Ectodermal cell (in vitro differentiated cells): ENCODE data around the gene ITFG1.

ENCODE experiments used
- H3K27ac ChIP-seq: 2 replicates; pipeline ENCODE4 v1.7.0; 2013; ENCODE audit warnings: mild to moderate bottlenecking, low read depth, low read length; ENCODE audit not compliant: insufficient read depth, poor library complexity, severe bottlenecking
- H3K27me3 ChIP-seq: 2 replicates; pipeline ENCODE4 v1.7.0; 2013; ENCODE audit warnings: mild to moderate bottlenecking, low read length; ENCODE audit not compliant: insufficient read depth, control insufficient read depth, poor library complexity, severe bottlenecking
- H3K36me3 ChIP-seq: one replicate; pipeline ENCODE4 v1.7.0; 2013; ENCODE audit warnings: low read length; ENCODE audit not compliant: control insufficient read depth, insufficient read depth
- H3K4me1 ChIP-seq: one replicate; pipeline ENCODE4 v1.7.0; 2013; ENCODE audit warnings: low read length; ENCODE audit not compliant: control insufficient read depth, insufficient read depth
- H3K4me3 ChIP-seq: 2 replicates; pipeline ENCODE4 v1.7.0; 2013; ENCODE audit warnings: low read depth, low read length, control low read depth; ENCODE audit not compliant: insufficient read depth
- H3K9me3 ChIP-seq: 2 replicates; pipeline ENCODE4 v1.7.0; 2013; ENCODE audit warnings: mild to moderate bottlenecking, low read length, moderate library complexity; ENCODE audit not compliant: control insufficient read depth
- WGBS, 2 experiments: methylation state at CpG; one replicate each; pipeline ENCODE4 v1.1.7; 2013; ENCODE audit warnings: missing lambda C conversion rate in 2 of 2; 5-methylcytosine and 5-hydroxymethylcytosine counted together

The ITFG1 gene

DNA sequence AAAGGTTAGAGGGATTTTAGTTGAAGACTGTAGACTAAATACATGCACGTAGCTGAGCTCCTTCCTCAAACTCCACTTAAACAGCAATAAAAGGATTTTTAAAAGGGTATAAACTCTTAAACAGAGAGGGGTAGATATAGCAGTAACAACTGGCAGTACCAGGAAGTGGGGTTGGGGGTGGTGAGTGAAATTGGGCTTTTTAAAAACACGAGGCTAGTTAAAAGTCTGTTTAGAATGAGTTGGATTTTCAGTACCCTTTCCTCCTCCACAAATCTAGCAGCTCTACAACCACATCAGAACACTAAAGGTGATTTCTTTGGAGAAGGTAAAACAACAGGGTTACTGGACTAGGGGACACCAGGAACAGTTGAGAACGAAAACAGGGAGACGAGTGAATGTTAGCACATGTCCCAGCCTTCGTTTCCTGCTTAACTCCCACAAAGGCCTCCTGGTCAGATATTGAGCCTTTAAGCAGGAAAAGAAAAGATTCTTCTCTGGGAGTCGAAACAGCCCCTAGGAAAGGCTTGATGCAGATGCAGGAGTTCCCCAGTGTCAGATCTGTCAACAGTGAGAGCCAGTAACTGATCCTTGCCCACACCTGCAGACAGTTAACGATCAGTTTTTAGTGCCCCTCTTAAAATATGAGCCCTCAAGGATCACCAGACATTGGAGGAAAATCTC is 331.0 kb downstream of the ITFG1 start:
- peaks cover 3% of the 10 kb centered on the region for H3K36me3 ChIP-seq
- peaks cover 6% of the 10 kb centered on the region for H3K4me1 ChIP-seq
- no peak overlapping the region for H3K4me3 ChIP-seq
- H3K27ac ChIP-seq = peak overlapping the region; percentile 50
- no peaks in the 10 kb centered on the region for H3K9me3 ChIP-seq
- no peaks in the 10 kb centered on the region for H3K27me3 ChIP-seq
- WGBS, 2 experiments = 28 to 36% methylated on average over 5 to 7 of the region's 7 CpGs

DNA sequence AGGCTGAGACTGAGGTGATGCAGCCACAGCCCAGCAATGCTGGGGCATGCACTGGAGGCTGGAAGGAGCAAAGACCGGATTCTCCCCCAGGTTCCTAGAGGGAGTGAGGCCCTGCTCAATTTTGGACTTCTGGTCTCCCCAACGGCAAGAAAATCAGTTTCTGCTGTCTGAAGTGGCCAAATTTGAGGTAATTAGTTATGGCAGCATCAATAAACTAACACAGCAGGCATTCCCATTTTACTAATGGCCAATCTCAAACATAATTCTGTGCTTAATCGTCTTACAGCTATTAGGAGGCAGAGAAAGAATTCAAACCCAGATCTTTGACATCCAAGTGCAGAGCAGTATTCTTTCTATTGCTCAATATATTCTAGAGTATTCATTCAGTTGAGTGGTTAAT is 333.3 kb downstream of the ITFG1 start:
- peaks cover 6% of the 10 kb centered on the region for H3K4me1 ChIP-seq
- 95 to 100% methylated on average over 3 of the region's 3 CpGs for WGBS, 2 experiments
- peaks cover 3% of the 10 kb centered on the region for H3K36me3 ChIP-seq

DNA sequence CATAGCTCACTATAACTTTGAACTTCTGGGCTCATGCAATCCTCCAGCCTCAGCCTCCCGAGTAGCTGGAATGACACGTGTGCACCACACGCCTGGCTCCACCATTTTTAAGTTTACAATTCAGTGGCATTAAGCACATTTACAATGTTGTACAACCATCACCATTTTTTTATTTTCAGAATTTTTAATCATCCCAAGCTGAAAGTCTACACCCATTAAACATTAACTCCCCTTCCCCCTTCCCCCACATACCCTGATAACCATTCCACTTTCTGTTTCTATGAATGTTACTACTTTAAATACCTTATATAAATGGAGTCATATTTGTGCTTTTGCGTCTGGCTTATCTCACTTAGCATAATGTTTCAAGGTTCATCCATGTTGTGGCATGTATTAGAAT is 335.1 kb downstream of the ITFG1 start:
- Histone ChIP-seq H3K9me3 (no peaks in the 10 kb centered on the region), H3K36me3 (peaks cover 3% of the 10 kb centered on the region), H3K27me3 (no peaks in the 10 kb centered on the region), H3K27ac (no peak overlapping the region), H3K4me3 (no peak overlapping the region), H3K4me1 (peaks cover 6% of the 10 kb centered on the region)
- 93 to 98% methylated on average over 3 of the region's 4 CpGs for WGBS, 2 experiments

More for the DNA sequence above, 333.3 kb downstream of the ITFG1 start:
- Histone ChIP-seq H3K27ac (no peak overlapping the region), H3K9me3 (no peaks in the 10 kb centered on the region), H3K4me3 (no peak overlapping the region), H3K27me3 (no peaks in the 10 kb centered on the region)

DNA sequence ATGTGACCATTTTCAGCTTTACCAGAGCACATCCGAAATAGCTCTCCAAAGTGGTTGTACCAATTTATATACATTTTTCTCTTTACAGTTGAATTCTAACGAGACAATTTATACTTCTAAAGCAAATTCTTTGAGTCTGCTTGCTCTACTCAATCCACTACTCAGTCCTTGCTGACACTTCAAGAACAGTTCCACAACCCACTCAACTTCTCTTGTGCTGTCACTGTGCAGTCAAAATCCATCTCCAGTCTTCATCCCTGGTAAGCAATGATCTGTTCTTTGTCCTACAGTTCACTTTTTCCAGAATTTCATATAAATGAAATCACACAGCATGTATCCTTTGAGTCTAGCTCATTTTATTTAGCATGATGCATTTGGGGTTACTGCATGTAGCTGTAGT is 347.7 kb downstream of the ITFG1 start:
- no peaks in the 10 kb centered on the region for H3K4me1 ChIP-seq
- peaks cover 5% of the 10 kb centered on the region for H3K36me3 ChIP-seq
- no peak overlapping the region for H3K4me3 ChIP-seq
- WGBS, 2 experiments = 97 to 99% methylated on average over 2 of the region's 2 CpGs
- no peak overlapping the region for H3K27ac ChIP-seq
- H3K9me3 ChIP-seq = no peaks in the 10 kb centered on the region
- no peaks in the 10 kb centered on the region for H3K27me3 ChIP-seq

DNA sequence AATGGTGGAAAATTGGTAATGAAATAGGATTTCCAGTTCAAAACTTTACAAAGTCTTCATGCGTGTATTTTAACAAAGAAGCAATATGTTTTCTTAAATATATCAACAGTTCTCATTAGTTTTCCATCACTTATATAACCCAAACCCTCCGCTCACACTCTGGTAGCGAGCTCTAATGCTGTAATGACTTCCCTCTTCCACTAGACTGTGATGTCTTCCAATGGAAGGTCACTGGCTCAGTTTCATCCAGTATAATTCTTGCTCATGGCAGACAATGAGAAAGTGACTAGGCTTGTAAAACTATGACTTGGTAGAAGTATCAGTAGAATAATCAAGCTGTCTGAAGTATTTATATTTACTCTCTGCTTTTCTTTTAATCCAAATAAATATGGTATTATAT is 349.9 kb downstream of the ITFG1 start:
- 95 to 96% methylated on average over 2 to 3 of the region's 3 CpGs for WGBS, 2 experiments
- Histone ChIP-seq H3K4me1 (no peaks in the 10 kb centered on the region), H3K9me3 (no peaks in the 10 kb centered on the region), H3K4me3 (no peak overlapping the region), H3K27me3 (no peaks in the 10 kb centered on the region), H3K36me3 (peaks cover 7% of the 10 kb centered on the region), H3K27ac (no peak overlapping the region)

DNA sequence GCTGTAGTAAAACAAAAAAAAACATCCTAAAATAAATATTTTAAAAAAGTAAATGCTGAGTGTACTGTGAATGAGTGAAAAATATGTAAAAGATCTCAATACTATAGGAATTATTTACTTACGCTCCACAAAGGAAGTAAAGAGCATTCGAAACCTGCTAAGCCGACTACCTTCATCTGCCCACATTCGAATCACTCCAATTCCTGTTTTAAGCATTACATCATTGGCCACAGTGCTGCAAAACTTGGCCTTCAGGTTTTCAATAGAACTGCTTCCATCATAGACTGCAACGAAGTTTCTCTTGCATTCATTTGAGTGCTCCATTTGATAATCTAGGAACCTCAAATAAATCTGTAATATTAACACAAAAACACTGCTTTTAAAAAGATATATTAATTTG is 351.5 kb downstream of the ITFG1 start:
- H3K4me1 ChIP-seq = no peaks in the 10 kb centered on the region
- peaks cover 11% of the 10 kb centered on the region for H3K36me3 ChIP-seq
- no peak overlapping the region for H3K4me3 ChIP-seq
- no peaks in the 10 kb centered on the region for H3K9me3 ChIP-seq
- no peaks in the 10 kb centered on the region for H3K27me3 ChIP-seq
- WGBS, 2 experiments = 96 to 97% methylated on average over 5 of the region's 5 CpGs
- no peak overlapping the region for H3K27ac ChIP-seq
